Gastroesophageal sphincter (tissue), 4 donors: Measurements from ENCODE around the gene FSHR. TPM values are rescaled to one million over a fixed set of nuclear protein-coding genes. Genes with fewer than 3 reads are reported as not detected.

Experiments
- ATAC-seq: fragments of 150-250 bp; one replicate; pipeline ENCODE4 v1.9.1; 2016; ENCODE audit warnings: mild to moderate bottlenecking, moderate library complexity
- H3K27ac ChIP-seq, 4 donors: fragments of 200-600 bp; sonication (generic) in 3 of 4; 1 replicate in 3 of 4; 2 replicates in 1 of 4; pipeline ENCODE4 v1.5.1; 2016 to 2019
- H3K27me3 ChIP-seq: fragments of 200-600 bp; sonication (generic); one replicate; pipeline ENCODE4 v1.5.1; 2019
- H3K36me3 ChIP-seq, 2 donors: fragments of 200-600 bp; sonication (generic); one replicate each; pipeline ENCODE4 v1.5.1; 2019; ENCODE audit warnings: control low read depth in 1 of 2
- H3K4me1 ChIP-seq, 3 donors: fragments of 200-600 bp; sonication (generic); 1 replicate in 2 of 3; 2 replicates in 1 of 3; pipeline ENCODE4 v1.5.1; 2016 to 2019; ENCODE audit warnings: control low read depth in 2 of 3
- H3K4me3 ChIP-seq, 2 donors: fragments of 200-600 bp; sonication (generic); one replicate each; pipeline ENCODE4 v1.5.1; 2019; ENCODE audit warnings: mild to moderate bottlenecking in 1 of 2, moderate library complexity in 1 of 2
- H3K9me3 ChIP-seq, 3 donors: fragments of 200-600 bp; sonication (generic); one replicate each; pipeline ENCODE4 v1.5.1; 2017 to 2019; ENCODE audit warnings: control low read depth in 2 of 3
- EP300 ChIP-seq: sonication (generic); formaldehyde crosslinking; IDR thresholded peaks from one replicate; pipeline ENCODE4 v1.6.1; 2017; ENCODE audit warnings: antibody characterized with exemption, mild to moderate bottlenecking
- POLR2A ChIP-seq, 2 donors: fragments of 450-650 bp; IDR thresholded peaks; one replicate each; pipeline ENCODE4 v1.6.1; 2017; ENCODE audit warnings: antibody characterized with exemption in 2 of 2, mild to moderate bottlenecking in 2 of 2, moderate library complexity in 1 of 2
- POLR2AphosphoS5 ChIP-seq: sonication (generic); formaldehyde crosslinking; IDR thresholded peaks from one replicate; pipeline ENCODE4 v1.6.1; 2017; ENCODE audit warnings: antibody characterized with exemption
- WGBS, 2 donors: methylation state at CpG; one replicate each; pipeline ENCODE4 v1.1.5; 2018; ENCODE audit warnings: low coverage in 1 of 2; 5-methylcytosine and 5-hydroxymethylcytosine counted together
- total RNA-seq, 4 donors: library from RNA; depleted of rRNA; stranded (reverse); fragments of >200 nt; gene quantifications; one replicate each; pipeline ENCODE4 v1.1.0, GENCODE V29; 2016
- TF ChIP-seq, protein P1 (sequence below), 4 experiments: fragments of 200-600 bp in 2 of 4; fragments of 450-650 bp in 2 of 4; sonication (generic) in 1 of 4; IDR thresholded peaks; one replicate each; pipeline ENCODE4 v1.5.1; 2017 to 2019; ENCODE audit warnings: antibody characterized with exemption in 4 of 4, mild to moderate bottlenecking in 2 of 4, moderate library complexity in 2 of 4

FSHR gene
- total RNA-seq, 4 donors from 2014 or later = not detected

DNA sequence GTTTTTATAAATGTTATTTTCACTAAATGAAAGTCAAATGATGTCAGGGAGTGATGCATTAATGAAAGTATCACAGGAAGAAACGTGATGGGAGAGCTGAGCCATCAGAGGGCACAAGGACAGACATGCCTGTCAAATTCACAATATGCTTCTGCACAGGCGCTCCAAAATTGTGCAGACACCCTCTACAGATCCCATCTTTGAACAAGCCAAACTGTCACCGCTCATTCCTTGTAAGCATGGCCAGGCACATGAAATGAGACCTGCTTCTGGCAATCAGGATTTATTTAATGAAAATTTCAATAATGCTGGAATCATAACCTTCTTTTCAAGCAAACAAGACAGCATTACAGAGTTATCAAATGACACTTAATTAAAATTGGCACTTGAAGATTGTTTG is 20.4 kb upstream of the FSHR start:
- 60 to 71% methylated on average over 3 of the region's 3 CpGs for WGBS, 2 donors
- H3K4me3 ChIP-seq = no peak overlapping the region
- H3K4me1 ChIP-seq = no peaks in the 10 kb centered on the region
- no peaks in the 10 kb centered on the region for H3K36me3 ChIP-seq
- no peaks in the 10 kb centered on the region for H3K27me3 ChIP-seq
- no peak overlapping the region for H3K27ac ChIP-seq
- peaks cover 0 to 7% (median 0%) of the 10 kb centered on the region in 3 donors for H3K9me3 ChIP-seq
- no peak for ATAC-seq
- TF ChIP-seq, protein P1, sequence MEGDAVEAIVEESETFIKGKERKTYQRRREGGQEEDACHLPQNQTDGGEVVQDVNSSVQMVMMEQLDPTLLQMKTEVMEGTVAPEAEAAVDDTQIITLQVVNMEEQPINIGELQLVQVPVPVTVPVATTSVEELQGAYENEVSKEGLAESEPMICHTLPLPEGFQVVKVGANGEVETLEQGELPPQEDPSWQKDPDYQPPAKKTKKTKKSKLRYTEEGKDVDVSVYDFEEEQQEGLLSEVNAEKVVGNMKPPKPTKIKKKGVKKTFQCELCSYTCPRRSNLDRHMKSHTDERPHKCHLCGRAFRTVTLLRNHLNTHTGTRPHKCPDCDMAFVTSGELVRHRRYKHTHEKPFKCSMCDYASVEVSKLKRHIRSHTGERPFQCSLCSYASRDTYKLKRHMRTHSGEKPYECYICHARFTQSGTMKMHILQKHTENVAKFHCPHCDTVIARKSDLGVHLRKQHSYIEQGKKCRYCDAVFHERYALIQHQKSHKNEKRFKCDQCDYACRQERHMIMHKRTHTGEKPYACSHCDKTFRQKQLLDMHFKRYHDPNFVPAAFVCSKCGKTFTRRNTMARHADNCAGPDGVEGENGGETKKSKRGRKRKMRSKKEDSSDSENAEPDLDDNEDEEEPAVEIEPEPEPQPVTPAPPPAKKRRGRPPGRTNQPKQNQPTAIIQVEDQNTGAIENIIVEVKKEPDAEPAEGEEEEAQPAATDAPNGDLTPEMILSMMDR (IDR thresholded peaks at IDR 0.05) = no peak
- TF ChIP-seq POLR2AphosphoS5 (no peak), EP300 (no peak), POLR2A (IDR thresholded peaks at IDR 0.05) (no peak)

DNA sequence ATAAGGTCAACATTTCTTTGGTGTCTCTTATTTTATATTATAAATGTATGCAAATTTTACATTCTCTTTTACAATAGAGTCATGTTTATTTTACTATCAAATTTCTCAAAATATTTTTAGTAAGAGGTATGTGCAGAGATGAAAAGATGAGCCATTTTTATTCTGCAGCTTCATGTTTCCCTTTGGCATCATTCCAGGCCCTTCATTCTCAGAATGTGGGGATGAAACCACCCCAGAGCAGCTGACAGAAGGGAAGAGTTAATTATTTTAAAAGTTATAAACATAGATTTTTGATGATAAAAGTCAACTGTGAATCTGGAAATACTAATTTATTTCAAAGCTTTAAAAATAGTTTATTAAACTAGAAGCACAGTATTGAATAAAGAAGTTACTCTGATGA is 12.8 kb upstream of the FSHR start:
- Histone ChIP-seq H3K27me3 (no peaks in the 10 kb centered on the region), H3K4me1 (peaks cover 0 to 15% (median 3%) of the 10 kb centered on the region in 3 donors), H3K4me3 (no peak overlapping the region), H3K27ac (no peak overlapping the region), H3K36me3 (no peaks in the 10 kb centered on the region), H3K9me3 (peaks cover 0 to 13% (median 0%) of the 10 kb centered on the region in 3 donors)
- TF ChIP-seq POLR2AphosphoS5 = no peak
- TF ChIP-seq, protein P1 (IDR thresholded peaks at IDR 0.05) = no peak
- no peak for TF ChIP-seq EP300
- no peak for ATAC-seq

DNA sequence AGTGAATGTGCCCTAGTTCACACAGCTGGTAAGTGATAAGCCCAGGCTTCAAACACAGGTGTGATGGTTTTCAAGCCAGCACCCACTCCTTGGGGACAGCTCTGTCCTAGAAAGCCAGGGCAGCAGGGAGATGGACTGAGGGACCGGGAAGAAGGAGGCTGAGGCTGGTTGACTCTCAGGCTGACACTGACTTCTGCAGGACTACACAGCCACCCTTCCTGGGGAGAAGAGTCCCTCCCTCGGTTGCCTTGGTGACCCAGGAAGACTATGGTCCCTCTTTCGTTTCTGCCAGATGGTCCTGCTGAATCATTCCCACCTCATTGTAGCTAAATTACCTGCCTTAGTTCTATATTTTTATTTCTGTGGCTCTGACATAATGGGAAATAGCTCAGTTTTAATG is 11.3 kb upstream of the FSHR start:
- H3K4me1 ChIP-seq = peaks cover 0 to 15% (median 3%) of the 10 kb centered on the region in 3 donors
- H3K36me3 ChIP-seq = no peaks in the 10 kb centered on the region
- H3K9me3 ChIP-seq = peaks cover 0 to 13% (median 0%) of the 10 kb centered on the region in 3 donors
- no peak for ATAC-seq
- TF ChIP-seq, protein P1 (IDR thresholded peaks at IDR 0.05) = no peak
- TF ChIP-seq POLR2A (IDR thresholded peaks at IDR 0.05) (no peak), EP300 (no peak)
- no peak overlapping the region for H3K27ac ChIP-seq
- no peaks in the 10 kb centered on the region for H3K27me3 ChIP-seq
- 64 to 72% methylated on average over 3 of the region's 3 CpGs for WGBS, 2 donors
- H3K4me3 ChIP-seq = no peak overlapping the region

DNA sequence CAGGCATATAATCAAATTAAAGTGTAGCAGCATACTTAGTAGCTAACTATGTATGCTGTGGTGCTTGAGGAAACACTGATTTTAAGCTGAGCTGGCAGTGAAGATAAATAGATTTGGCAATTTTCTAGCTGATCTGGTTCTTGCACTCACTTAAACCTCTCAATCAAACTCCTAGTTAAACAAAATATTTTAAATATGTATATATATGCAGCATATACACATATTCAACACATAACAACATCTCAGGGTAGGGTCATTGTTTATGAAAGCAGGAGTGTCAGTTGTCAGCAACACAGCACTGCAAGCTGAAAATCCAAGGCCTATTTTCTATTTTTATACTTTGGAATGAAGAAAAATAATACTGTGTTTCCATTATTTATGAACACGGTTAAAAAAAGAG is 10.4 kb upstream of the FSHR start:
- H3K4me1 ChIP-seq = peaks cover 0 to 15% (median 3%) of the 10 kb centered on the region in 3 donors
- peaks cover 0 to 6% (median 0%) of the 10 kb centered on the region in 3 donors for H3K9me3 ChIP-seq
- H3K4me3 ChIP-seq = no peak overlapping the region
- WGBS, 2 donors = 9 to 26% methylated on average over 1 of the region's 1 CpG
- no peaks in the 10 kb centered on the region for H3K36me3 ChIP-seq
- H3K27me3 ChIP-seq = no peaks in the 10 kb centered on the region
- no peak for ATAC-seq
- TF ChIP-seq, protein P1 (IDR thresholded peaks at IDR 0.05) = no peak
- no peak for TF ChIP-seq POLR2AphosphoS5
- TF ChIP-seq EP300 = no peak
- no peak for TF ChIP-seq POLR2A (IDR thresholded peaks at IDR 0.05)
- H3K27ac ChIP-seq = no peak overlapping the region

DNA sequence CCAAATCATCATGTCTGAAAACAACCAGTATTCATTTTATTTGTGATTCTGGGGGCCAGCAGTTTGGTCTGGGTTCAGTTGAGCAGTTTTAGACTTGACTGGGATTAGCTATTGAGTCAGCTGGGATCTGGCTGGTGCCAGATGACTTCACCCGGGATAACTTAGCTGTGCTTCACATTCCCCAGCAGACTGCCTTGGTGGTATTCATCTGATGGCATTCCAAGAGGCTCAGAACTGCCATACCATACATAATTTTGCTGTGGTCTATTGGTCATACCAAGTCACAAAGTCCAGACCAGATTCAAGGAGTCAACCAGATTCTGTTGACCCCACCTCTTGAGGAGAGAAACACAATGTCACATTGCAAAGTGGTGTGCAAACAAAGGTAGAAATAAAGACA is 7.8 kb upstream of the FSHR start:
- WGBS, 2 donors = 50% methylated on average over 1 of the region's 1 CpG; no CpG with 5 or more reads in 1 of the 2 donors
- Histone ChIP-seq H3K27ac (no peak overlapping the region), H3K27me3 (no peaks in the 10 kb centered on the region), H3K9me3 (no peaks in the 10 kb centered on the region), H3K36me3 (no peaks in the 10 kb centered on the region), H3K4me1 (peaks cover 0 to 15% (median 3%) of the 10 kb centered on the region in 3 donors), H3K4me3 (no peak overlapping the region)
- TF ChIP-seq, protein P1 (IDR thresholded peaks at IDR 0.05) = no peak
- TF ChIP-seq POLR2AphosphoS5 (no peak), EP300 (no peak), POLR2A (IDR thresholded peaks at IDR 0.05) (no peak)
- no peak for ATAC-seq
